NCI-H2107 treated with DMSO at 0.1 percent for 48 hours (cell line): ENCODE results near the gene MXRA7.
"Not testable (repeated sequence)": the region's sequence is repeated elsewhere in the genome, so short reads cannot be mapped to it uniquely, and the experiment has no call there.

Source experiments
- DNase-seq: peaks from one replicate; lab custom pipeline; 2025; ENCODE audit not compliant: unreplicated experiment; lab: John Stamatoyannopoulos, UW

Gene MXRA7

DNA sequence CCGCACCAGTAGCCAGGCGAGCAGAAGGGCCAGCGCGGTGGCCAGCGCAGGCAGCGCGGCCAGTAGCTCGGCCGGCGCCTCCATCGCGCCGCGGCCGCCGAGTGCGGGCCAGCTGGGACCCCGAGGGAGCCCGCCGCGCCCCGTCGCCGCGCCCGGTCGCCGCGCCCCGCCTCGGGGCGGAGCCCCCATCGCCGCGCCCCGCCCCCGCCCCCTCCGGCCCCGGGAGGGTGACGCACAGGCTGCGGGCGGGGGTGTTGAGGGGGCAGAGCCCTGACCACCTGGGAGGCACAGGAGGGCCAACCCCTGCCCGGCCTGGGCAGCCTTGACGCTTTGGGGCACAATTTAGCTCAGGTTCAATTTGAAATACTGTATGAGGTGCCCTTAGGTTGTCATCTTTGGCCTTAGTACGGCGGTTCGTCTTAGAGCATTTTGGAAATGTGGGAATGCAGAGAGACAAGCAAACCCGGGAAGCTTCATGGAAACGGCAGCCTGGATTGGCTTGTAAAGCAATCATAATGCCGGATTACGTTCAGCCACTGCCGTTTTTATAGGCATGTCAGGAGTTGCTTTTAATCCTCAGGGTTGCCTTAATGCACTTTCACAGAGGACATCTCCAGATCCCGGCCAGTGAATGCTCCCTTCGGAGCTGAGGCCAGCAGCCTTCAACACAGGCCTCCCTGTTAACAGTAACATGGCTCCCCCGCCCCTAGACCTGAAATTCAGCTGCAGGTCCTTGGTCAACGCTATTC lies at the start of gene MXRA7:
Gene MXRA7, minus strand, starts transcription at position 103 of the 749 bp plus-strand sequence. Its CDS starts 19 bp downstream, at position 84.
- no peak for DNase-seq

- DNase-seq: no peak
Observed at GRCh38 chr17:76758570-76758969, 47.8 kb upstream of the MXRA7 start.

- no peak for DNase-seq
Observed at GRCh38 chr17:76757256-76757655, 46.5 kb upstream of the MXRA7 start.

DNA sequence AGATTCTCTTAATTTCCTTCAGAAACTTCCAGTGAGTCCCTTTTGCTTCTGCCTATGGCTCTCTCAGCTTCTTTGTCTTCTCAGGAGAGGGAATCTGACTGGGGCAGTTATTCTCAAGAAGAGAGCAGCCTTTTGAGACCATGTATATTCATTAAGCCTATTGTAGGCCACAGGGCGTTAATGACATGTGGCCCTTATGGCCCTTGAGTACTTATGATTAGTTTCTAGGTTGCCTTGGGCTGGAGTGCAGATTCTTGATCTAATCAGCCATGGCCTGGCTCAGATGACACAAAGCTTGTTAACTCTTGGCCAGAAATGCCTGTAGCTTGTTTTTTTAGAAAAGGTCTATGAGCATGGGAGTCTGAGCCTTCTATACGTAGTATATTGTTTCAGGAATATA lies 44.5 kb upstream of the MXRA7 start:
- no peak for DNase-seq

GRCh38 chr17:76753061-76753961 lies 42.5 kb upstream of the MXRA7 start:
- DNase-seq: no peak

DNA sequence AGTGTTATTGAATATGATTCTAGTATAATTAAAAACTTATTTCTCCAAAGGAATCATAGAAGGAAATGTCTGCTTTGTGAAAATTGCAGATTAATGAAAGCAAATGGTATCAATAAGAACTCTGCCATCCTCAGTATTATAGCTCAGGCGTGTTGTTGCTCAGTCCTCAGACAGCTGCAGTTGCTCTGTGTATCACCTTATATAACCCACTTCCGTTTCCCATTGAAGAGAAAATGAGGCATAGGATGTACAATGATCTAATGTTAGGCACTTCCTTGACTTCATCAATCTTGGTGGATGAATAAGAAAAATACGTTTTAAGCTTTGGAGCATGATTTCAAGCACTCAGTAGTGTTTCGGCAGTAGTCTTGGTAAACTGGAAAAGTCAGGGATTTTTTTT lies 41.2 kb upstream of the MXRA7 start:
- DNase-seq: no peak

GRCh38 chr17:76751416-76751993 lies 40.7 kb upstream of the MXRA7 start:
- DNase-seq: no peak

DNA sequence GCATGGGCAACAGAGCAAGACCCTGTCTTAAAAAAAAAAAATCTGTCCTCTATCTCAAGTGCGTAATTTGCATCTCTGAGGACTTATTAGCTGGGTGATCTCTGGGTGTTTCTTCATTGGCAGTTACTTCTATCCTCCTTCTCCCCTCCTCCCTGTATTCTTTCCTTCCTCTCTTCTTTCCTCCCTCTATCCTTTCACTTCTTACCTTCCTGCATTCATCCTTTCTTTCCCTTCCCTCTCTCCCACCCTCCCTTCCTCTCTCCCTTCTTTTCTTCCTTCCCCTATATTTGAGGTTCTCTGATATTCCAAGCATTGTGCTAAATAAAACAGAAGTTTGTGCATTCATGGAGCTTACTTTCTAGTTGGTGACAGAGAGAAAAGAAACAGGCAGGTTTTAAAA lies 37.9 kb upstream of the MXRA7 start:
- no peak for DNase-seq

GRCh38 chr17:76747716-76748363 lies 37.1 kb upstream of the MXRA7 start:
- DNase-seq: no peak

DNA sequence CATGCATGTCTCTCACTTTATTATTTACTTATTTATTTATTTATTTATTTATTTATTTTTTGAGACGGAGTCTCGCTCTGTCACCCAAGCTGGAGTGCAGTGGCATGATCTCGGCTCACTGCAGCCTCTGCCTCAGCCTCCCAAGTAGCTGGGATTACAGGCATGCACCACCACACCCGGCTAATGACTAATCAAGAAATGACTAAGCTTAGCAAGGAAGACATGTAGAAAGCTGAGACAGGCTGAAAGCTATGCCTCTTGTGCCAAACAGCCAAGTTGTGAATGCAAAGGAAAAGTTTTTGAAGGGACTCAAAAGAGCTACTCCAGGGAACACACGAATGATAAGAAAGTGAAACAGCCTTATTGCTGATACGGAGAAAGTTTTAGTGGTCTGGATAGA lies 35.0 kb upstream of the MXRA7 start:
- not testable (repeated sequence) for DNase-seq

DNA sequence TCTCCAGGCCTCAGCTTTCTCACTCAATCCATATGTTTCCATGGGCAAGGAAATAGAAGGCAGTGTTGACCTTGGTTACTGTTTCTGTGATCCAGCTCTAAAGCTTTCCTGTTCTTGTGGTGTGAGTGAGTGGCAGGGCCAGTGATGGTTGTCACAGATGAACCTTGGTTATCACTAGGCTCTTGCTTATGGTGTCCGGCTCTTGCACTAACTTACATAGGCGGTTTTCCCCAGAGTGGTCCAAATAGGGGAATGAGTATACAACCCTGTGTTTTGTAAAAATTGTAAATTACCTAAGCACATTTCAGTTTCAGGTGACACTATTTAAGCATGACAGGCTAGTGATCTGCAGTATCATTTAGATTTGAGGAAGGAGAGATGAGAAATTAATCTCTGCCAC lies 34.0 kb upstream of the MXRA7 start:
- DNase-seq: no peak

- DNase-seq: no peak
Observed at GRCh38 chr17:76742958-76743357, 32.2 kb upstream of the MXRA7 start.

DNA sequence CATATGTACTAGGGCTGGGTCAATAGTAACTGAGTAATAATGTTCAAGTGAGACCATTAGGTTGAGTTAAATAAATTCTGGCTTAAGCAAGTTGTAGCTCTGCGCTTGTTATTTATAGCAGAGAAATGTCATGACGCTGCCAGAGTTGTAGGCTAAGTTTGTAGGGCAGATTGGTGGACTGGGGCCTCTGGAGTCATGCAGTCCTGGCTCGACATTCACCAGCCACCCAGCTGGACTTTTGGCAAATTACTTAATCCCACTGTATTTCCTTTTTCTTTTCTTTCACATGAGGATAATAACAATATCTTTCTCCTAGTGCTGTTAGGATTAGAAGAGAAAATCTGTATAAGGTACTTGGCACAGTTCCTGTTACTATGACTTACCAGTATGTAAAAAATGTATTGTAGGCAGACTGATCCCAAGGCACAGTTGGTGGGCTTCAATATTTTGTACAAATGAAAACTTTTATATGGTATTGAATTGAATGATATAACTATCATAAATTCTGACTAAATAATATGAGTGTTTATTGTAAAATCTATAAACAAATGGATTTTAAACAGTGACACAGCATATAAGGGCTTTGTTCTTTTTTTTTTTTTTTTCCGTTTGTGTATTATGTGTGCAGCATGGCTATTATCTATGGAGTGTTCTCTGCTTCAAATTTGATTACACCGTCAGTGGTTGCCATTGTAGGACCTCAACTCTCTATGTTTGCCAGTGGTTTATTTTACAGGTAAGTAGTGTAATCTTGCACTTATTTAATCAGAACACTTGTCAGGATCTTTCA lies 29.8 kb upstream of the MXRA7 start:
- DNase-seq: peak; percentile 51

DNA sequence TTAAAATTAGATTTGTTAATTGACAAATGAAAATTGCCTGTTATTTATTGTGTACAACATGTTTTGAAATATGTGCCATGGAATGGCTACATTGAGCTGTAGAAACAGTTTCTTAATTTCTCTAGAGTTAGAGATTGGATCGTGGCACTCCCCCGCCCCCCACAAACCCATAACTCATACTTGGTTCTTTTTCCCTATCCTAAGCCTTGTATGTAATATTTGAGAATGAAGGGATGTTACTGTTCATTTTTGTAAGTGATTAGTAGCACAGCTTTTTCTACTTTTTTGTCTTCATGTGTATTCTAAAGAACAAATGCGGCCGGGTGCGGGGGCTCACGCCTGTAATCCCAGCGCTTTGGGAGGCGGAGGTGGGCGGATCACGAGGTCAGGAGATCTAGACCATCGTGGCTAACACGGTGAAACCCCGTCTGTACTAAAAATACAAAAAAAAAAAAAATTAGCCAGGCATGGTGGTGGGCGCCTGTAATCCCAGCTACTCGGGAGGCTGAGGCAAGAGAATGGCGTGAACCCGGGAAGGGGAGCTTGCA lies 28.9 kb upstream of the MXRA7 start:
- DNase-seq: not testable (repeated sequence)

- DNase-seq: peak; percentile 37
Observed at GRCh38 chr17:76738468-76738850, 27.7 kb upstream of the MXRA7 start.

- peak; percentile 87 for DNase-seq
Observed at GRCh38 chr17:76737676-76738467, 27.1 kb upstream of the MXRA7 start, which contains the start of gene MFSD11. Gene MFSD11, plus strand, starts transcription at chr17:76738119. Its CDS starts 234 bp downstream, at chr17:76738353.

GRCh38 chr17:76737082-76737675 lies 26.4 kb upstream of the MXRA7 start, which contains the start of gene SRSF2:
Gene SRSF2, minus strand, starts transcription at chr17:76737331. Its CDS starts 171 bp downstream, at chr17:76737160.
- peak; percentile 97 for DNase-seq

DNA sequence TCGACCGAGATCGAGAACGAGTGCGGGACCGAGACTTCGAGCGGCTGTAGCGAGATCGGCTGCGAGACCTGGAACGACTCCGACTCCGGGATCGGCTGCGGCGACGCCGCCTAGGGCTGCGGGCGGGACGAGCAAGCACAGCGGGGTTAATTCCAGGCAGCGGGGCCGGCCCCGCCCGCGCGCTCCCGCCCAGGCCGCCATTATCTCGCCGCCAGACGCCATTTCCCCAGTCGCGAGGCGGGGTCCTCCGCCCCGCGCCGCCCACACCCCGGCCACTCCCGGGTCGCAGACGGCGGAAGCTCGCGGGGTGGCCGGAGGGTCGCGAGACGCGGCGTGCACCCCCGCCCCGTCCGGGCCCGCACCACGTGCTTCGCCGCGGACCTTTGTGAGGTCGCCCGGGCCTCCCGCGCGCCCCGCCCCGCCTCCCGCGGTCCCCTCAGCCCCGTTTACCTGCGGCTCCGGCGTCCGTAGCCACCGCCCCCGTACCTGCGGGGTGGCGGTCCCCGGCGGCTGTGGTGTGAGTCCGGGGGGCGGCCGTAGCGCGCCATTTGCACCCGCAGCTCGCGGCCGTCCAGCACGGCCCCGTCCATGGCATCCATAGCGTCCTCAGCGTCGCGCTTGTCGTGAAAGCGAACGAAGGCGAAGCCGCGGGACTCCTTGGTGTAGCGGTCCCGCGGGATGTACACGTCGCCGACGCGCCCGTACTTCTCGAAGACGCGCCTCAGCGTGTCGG lies 25.8 kb upstream of the MXRA7 start:
- no peak for DNase-seq
